GM12878 (cell line): Measurements from ENCODE around the gene ZMYND11. TPM values are rescaled to one million over a fixed set of nuclear protein-coding genes. Genes with fewer than 3 reads are reported as not detected.

ENCODE experiments used
- ATAC-seq: fragments of 200-7000 bp; cut with Tn5 transposase; 3 replicates; pipeline ENCODE4 v1.9.1; 2020; ENCODE audit warnings: mild to moderate bottlenecking, moderate library complexity
- BruUV-seq: library from RNA; stranded (reverse); fragments of 400-500 nt; replicated peaks from 2 replicates; lab custom pipeline; 2021; lab: Mats Ljungman, UMichigan
- CTCF ChIA-PET: fragments of 300-600 bp; sonication (Branson Sonifier 250); formaldehyde crosslinking; extraction: SDS; loops from one replicate; lab custom pipeline; 2021; ENCODE audit warnings: inconsistent platforms; lab: Yijun Ruan, JAX
- POLR2A ChIA-PET: fragments of 350-600 bp; formaldehyde crosslinking; extraction: SDS; loops from one replicate; lab custom pipeline; 2021; ENCODE audit warnings: inconsistent platforms; lab: Charles Lee
- RAD21 ChIA-PET: fragments of 300-600 bp; sonication (Branson Sonifier 250); formaldehyde crosslinking; loops from one replicate; lab custom pipeline; 2023; ENCODE audit warnings: antibody characterized with exemption; ENCODE audit not compliant: unreplicated experiment; lab: Charles Lee
- SMC1A ChIA-PET: fragments of 300-600 bp; sonication (Branson Sonifier 250); formaldehyde crosslinking; loops from one replicate; lab custom pipeline; 2023; ENCODE audit not compliant: unreplicated experiment, uncharacterized antibody; lab: Charles Lee
- DNase-seq: peaks from one replicate; pipeline ENCODE4 v3.0.0-alpha.2; 2011; ENCODE audit warnings: low read depth, low spot score
- FAIRE-seq: peaks from 3 replicates; lab custom pipeline; 2011; peaks lifted over from hg19 to GRCh38; lab: Jason Lieb, UNC
- H2AFZ ChIP-seq: 2 replicates; pipeline ENCODE4 v1.6.0; 2011; ENCODE audit warnings: low read depth, low read length, control low read depth; ENCODE audit not compliant: control insufficient read depth
- H3K27ac ChIP-seq: 2 replicates; pipeline ENCODE4 v1.5.1; 2011; ENCODE audit warnings: control low read depth; ENCODE audit not compliant: control insufficient read depth, insufficient read depth
- H3K27me3 ChIP-seq, 2 experiments: replicated peaks in 1 of 2; 2 replicates each; pipeline versions ENCODE4 v1.6.0 to v1.6.1; 2011; ENCODE audit warnings: low read length in 1 of 2; ENCODE audit not compliant: control insufficient read depth in 2 of 2, insufficient read depth in 2 of 2
- H3K36me3 ChIP-seq, 2 experiments: 2 replicates each; pipeline ENCODE4 v1.5.1; 2011; ENCODE audit warnings: low read length in 1 of 2; ENCODE audit not compliant: control insufficient read depth in 2 of 2, insufficient read depth in 2 of 2
- H3K4me1 ChIP-seq: 2 replicates; pipeline ENCODE4 v1.6.1; 2011; ENCODE audit warnings: mild to moderate bottlenecking, low read length, moderate library complexity, mixed read lengths; ENCODE audit not compliant: control insufficient read depth, insufficient read depth
- H3K4me2 ChIP-seq: 2 replicates; pipeline ENCODE4 v1.6.0; 2011; ENCODE audit warnings: control low read depth; ENCODE audit not compliant: control insufficient read depth, insufficient read depth
- H3K4me3 ChIP-seq: fragments of 200-600 bp; sonication (generic); 2 replicates; pipeline ENCODE4 v1.5.1; 2016
- H3K79me2 ChIP-seq: 2 replicates; pipeline ENCODE4 v1.6.0; 2011; ENCODE audit warnings: low read length; ENCODE audit not compliant: control insufficient read depth, insufficient read depth
- H3K9ac ChIP-seq: 2 replicates; pipeline ENCODE4 v1.8.0; 2011; ENCODE audit warnings: low read length, control low read depth, mixed read lengths; ENCODE audit not compliant: control insufficient read depth, insufficient read depth
- H3K9me3 ChIP-seq: replicated peaks from 3 replicates; pipeline ENCODE4 v1.5.1; 2011; ENCODE audit warnings: mild to moderate bottlenecking, low read length; ENCODE audit not compliant: control insufficient read depth, insufficient read depth
- H4K20me1 ChIP-seq: 2 replicates; pipeline ENCODE4 v1.6.0; 2011; ENCODE audit not compliant: control insufficient read depth, insufficient read depth
- CREB1 ChIP-seq: IDR thresholded peaks from 2 replicates; pipeline ENCODE4 v1.6.1; 2012; ENCODE audit warnings: low read depth, mild to moderate bottlenecking, inconsistent platforms
- KDM1A ChIP-seq: fragments of 200-600 bp; sonication (generic); IDR thresholded peaks from 2 replicates; pipeline ENCODE4 v1.6.1; 2016; ENCODE audit warnings: borderline replicate concordance
- LARP7 ChIP-seq: fragments of 450-650 bp; IDR thresholded peaks from 2 replicates; pipeline ENCODE4 v1.6.1; 2017; ENCODE audit warnings: mild to moderate bottlenecking
- MEF2B ChIP-seq: fragments of 450-650 bp; IDR thresholded peaks from 2 replicates; pipeline ENCODE4 v1.6.1; 2018; ENCODE audit warnings: mild to moderate bottlenecking, moderate library complexity; ENCODE audit not compliant: partially characterized antibody, poor library complexity, severe bottlenecking
- NFYA ChIP-seq: IDR thresholded peaks from 2 replicates; pipeline ENCODE4 v1.6.1; 2011; ENCODE audit warnings: low read depth, mild to moderate bottlenecking, low read length, improper control_type of control experiment, borderline replicate concordance
- NRF1 ChIP-seq: conservative IDR thresholded peaks from 2 replicates; pipeline ENCODE4 v1.6.1; 2011; ENCODE audit warnings: mild to moderate bottlenecking, low read depth, low read length, improper control_type of control experiment
- RELA ChIP-seq: fragments of 450-650 bp; IDR thresholded peaks from 2 replicates; pipeline ENCODE4 v1.8.0; 2014; ENCODE audit warnings: borderline replicate concordance; ENCODE audit not compliant: partially characterized antibody
- SIN3A ChIP-seq: IDR thresholded peaks from 2 replicates; pipeline ENCODE4 v1.6.1; 2012; ENCODE audit warnings: low read depth, low read length, improper control_type of control experiment
- SMARCA5 ChIP-seq: fragments of 450-650 bp; IDR thresholded peaks from 2 replicates; pipeline ENCODE4 v1.6.1; 2017; ENCODE audit warnings: mild to moderate bottlenecking
- SUPT20H ChIP-seq: IDR thresholded peaks from 2 replicates; pipeline ENCODE4 v1.6.1; 2011; ENCODE audit warnings: low read depth, mild to moderate bottlenecking, low read length, moderate library complexity, borderline replicate concordance; ENCODE audit not compliant: control insufficient read depth
- TAF1 ChIP-seq: IDR thresholded peaks from 2 replicates; pipeline ENCODE4 v1.6.1; 2011; ENCODE audit warnings: mild to moderate bottlenecking, low read depth, low read length, borderline replicate concordance
- USF2 ChIP-seq: IDR thresholded peaks from 2 replicates; pipeline ENCODE4 v1.6.1; 2011; ENCODE audit warnings: low read depth, low read length, improper control_type of control experiment, borderline replicate concordance
- ZBED1 ChIP-seq: IDR thresholded peaks from 2 replicates; pipeline ENCODE4 v1.6.1; 2016; ENCODE audit warnings: borderline replicate concordance
- WGBS: methylation state at CpG from one replicate; pipeline ENCODE4 v1.1.6; 2016; ENCODE audit warnings: low lambda C conversion rate; ENCODE audit not compliant: insufficient replicate concordance, insufficient coverage; ENCODE audit errors: missing lambda C conversion rate; 5-methylcytosine and 5-hydroxymethylcytosine counted together
- in situ Hi-C: fragments of 300-500 bp; cut with MboI; formaldehyde crosslinking; loops from 9 replicates; pipeline ENCODE4 v1.14.3; 2018; ENCODE audit warnings: mixed read lengths
- intact Hi-C: fragments of 100-400 bp; cut with micrococcal nuclease; formaldehyde crosslinking; loops from one replicate; pipeline ENCODE4 v1.14.2; 2022; ENCODE audit not compliant: unreplicated experiment
- polyA plus RNA-seq, 11 experiments: library from polyadenylated mRNA; depleted of rRNA in 4 of 11; unstranded in 6 of 11; stranded (reverse) in 5 of 11; fragments of >200 nt; fragmentation: Nextera tagmentation in 4 of 11; fragmentation: Illumina TruSeq in 1 of 11; extraction: Ambion mirVana in 4 of 11; extraction: Trizol in 1 of 11; gene quantifications; 1 replicate in 1 of 11; 2 replicates in 10 of 11; pipeline versions ENCODE4 v1.2.1 to v1.2.3, GENCODE V29; 2011 to 2016; ENCODE audit warnings: inconsistent platforms in 2 of 11, missing spikeins in 2 of 11, low read depth in 1 of 11
- total RNA-seq, 4 experiments: library from RNA; depleted of rRNA in 3 of 4; stranded (reverse); fragments of >200 nt in 3 of 4; fragmentation: Illumina TruSeq in 1 of 4; extraction: Trizol in 1 of 4; gene quantifications; 2 replicates each; pipeline versions ENCODE4 v1.2.1 to v1.2.3, GENCODE V29; 2013 to 2021

Gene ZMYND11
- total and polyA plus RNA-seq, 10 of the 15 experiments (the other 5 are each of a cell fraction or from before 2014, with no cell fraction given), result 3.3 to 24.4 (median 13.1) TPM

DNA sequence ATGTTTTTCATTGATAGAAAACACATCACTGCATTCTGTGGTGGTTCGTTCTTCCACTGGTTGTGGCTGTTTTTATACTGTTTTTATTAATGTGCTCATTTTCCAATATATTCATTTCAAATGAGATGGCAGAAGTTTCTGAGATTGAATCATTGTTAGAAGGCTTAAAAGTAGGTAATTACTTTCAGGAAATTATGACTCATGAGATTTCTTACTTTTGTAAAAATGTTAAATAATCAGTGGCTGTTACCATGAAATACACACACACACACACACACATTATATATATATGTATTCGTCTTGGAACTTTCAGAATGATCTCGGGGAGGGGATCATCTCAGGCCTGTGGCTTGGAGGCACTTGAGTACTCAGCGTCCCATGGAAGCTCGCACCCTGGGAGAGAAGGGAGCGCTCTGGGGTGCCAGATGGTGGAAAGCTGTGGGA is 66.1 kb downstream of the ZMYND11 start:
- FAIRE-seq (no peak), DNase-seq (no peak)
- Histone ChIP-seq H3K36me3 (no peaks in the 10 kb centered on the region), H3K27ac (no peak overlapping the region), H3K9ac (no peak overlapping the region), H3K4me3 (no peak overlapping the region), H3K79me2 (no peaks in the 10 kb centered on the region), H2AFZ (no peak overlapping the region), H3K4me1 (no peaks in the 10 kb centered on the region), H3K4me2 (no peak overlapping the region), H4K20me1 (no peaks in the 10 kb centered on the region)
- BruUV-seq, result no TSS peak
- ChIA-PET CTCF (no interaction called here), RAD21 (no interaction called here), SMC1A (no interaction called here)
- in situ Hi-C loops, result no loop called here
- intact Hi-C loops, result no loop called here
- no peak for TF ChIP-seq SIN3A
- no peak for TF ChIP-seq SUPT20H
- TF ChIP-seq SMARCA5, result no peak
- no peak for TF ChIP-seq MEF2B
- TF ChIP-seq KDM1A, result no peak
- no peak for TF ChIP-seq CREB1
- no peak for TF ChIP-seq NFYA
- no peak for TF ChIP-seq ZBED1
- TF ChIP-seq USF2, result no peak
- TF ChIP-seq TAF1, result no peak
- TF ChIP-seq LARP7, result no peak
- no peak for TF ChIP-seq NRF1
- TF ChIP-seq RELA, result no peak
- TF ChIP-seq, all 136 proteins: peak for 0
- no peaks in the 10 kb centered on the region for H3K9me3 ChIP-seq
- WGBS, result 76% methylated on average over 6 of the region's 6 CpGs
- POLR2A ChIA-PET, result no interaction called here
- ATAC-seq, result no peak
- H3K27me3 ChIP-seq, result no peaks in the 10 kb centered on the region
